GM18508 (cell line): Measurements from ENCODE around the gene MS4A12.
"Not testable (repeated sequence)": the region's sequence is repeated elsewhere in the genome, so short reads cannot be mapped to it uniquely, and the experiment has no call there.

Source experiments
- ATAC-seq: cut with Tn5 transposase; IDR thresholded peaks from one replicate; pipeline ENCODE4 v1.9.1; 2021; ENCODE audit warnings: moderate number of reproducible peaks; ENCODE audit not compliant: insufficient read depth, unreplicated experiment

The MS4A12 gene

GRCh38 chr11:60492488-60493009 is at the start of gene MS4A12:
Gene MS4A12 (plus strand): TSS chr11:60492778. CDS start chr11:60497319, 4,541 bp downstream.
- ATAC-seq = no peak

DNA sequence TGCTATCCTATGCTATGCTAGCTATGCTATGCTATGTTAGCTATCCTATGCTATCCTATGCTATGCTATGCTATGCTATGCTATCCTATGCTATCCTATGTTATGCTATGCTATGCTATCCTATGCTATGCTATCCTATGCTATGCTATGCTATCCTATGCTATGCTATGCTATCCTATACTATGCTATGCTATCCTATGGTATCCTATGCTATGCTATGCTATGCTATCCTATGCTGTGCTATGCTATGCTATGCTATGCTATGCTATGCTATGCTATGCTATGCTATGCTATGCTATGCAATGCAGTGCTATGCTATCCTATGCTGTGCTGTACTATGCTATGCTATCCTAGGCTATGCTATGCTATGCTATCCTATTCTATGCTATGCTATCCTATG is 45.5 kb upstream of the MS4A12 start:
- no peak for ATAC-seq

- no peak for ATAC-seq
Observed at GRCh38 chr11:60447846-60448245, 44.7 kb upstream of the MS4A12 start.

GRCh38 chr11:60451185-60451584 is 41.4 kb upstream of the MS4A12 start:
- ATAC-seq = not testable (repeated sequence)

GRCh38 chr11:60454212-60454611 is 38.4 kb upstream of the MS4A12 start:
- no peak for ATAC-seq

- peak; percentile 88 for ATAC-seq
Observed at GRCh38 chr11:60455531-60456042, 37.0 kb upstream of the MS4A12 start, which contains the start of gene MS4A1. Gene MS4A1 (plus strand): TSS chr11:60455847. CDS start chr11:60462375, 6,528 bp downstream.

DNA sequence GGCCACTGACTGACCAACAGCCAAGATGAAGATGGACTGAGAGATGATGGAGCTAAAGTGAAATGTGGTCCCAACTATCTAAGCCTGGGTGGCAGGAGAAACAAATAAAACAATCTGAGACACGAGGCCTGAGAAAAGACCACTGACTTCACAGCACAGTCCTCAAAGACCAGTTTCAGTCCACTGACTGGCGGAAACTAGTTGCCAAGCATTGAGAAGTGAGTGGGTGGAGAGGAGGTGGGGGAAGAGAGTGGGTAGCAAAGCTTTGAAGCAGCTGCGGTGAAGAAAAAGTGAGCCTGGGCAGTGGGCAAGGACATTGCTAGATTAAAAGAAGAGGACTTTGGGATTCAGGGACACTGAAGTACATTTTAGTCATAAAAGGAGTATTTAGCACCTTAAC is 35.0 kb upstream of the MS4A12 start:
- ATAC-seq = peak; percentile 33

DNA sequence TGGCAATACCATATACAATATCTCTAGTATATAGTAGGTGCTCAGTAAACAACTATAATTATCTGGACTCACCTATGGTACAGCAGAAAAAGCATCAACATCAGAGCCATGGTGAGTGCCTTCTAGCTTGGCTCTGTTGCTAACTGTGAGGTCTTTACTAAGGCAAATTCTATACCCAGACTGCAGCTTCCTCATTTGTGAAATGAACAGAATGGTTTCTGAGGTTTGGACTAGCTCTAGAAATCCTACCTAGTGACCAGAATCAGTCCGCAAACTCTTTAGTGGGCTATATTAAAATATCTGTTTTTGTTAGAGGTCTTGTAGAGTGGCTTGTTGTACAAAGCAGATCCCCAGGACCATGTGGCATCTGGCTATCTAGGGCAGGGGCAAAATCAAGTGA is 33.2 kb upstream of the MS4A12 start:
- ATAC-seq = no peak

DNA sequence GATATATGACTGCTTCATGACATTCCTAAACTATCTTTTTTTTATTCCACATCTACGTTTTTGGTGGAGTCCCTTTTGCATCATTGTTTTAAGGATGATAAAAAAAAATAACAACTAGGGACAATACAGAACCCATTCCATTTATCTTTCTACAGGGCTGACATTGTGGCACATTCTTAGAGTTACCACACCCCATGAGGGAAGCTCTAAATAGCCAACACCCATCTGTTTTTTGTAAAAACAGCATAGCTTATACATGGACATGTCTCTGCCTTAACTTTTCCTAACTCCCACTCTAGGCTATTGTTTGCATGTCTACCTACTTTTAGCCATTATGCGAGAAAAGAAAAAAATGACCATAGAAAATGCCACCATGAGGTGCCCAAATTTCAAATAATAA is 23.7 kb upstream of the MS4A12 start:
- no peak for ATAC-seq

DNA sequence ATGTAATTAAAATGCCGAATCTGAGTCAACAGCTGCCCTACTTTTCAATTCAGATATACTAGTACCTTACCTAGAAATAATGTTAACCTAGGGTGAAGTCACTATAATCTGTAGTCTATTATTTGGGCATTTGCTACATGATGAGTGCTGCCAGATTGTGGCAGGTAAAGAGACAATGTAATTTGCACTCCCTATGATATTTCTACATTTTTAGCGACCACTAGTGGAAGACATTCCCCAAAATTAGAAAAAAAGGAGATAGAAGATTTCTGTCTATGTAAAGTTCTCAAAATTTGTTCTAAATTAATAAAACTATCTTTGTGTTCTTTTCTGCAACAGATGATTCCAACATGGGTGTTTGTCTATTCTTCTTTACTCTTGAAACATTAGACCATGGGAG is 22.9 kb upstream of the MS4A12 start:
- no peak for ATAC-seq

- ATAC-seq = peak; percentile 75
Observed at GRCh38 chr11:60477035-60477445, 15.5 kb upstream of the MS4A12 start.

GRCh38 chr11:60482361-60482760 is 10.2 kb upstream of the MS4A12 start:
- no peak for ATAC-seq

DNA sequence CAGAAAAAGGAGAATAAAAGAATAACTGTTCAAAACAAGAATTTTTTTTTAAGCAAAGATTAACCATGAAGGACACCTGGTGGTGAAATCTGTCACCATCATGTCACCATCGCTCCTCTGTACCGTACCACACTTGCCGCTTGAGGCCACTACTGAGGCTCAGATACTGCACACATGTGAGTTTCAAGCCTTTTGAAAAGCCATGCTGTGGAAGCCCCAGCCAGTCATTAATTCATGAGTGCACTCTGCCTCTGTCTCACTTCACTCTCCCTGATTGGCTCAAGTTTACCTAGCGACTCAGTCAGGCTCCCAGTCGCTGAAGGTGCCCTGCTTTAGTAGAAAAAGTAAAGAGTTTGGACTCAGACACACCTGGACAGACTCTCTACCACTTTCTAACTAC is 6.6 kb upstream of the MS4A12 start:
- peak; percentile 94 for ATAC-seq

- ATAC-seq = no peak
Observed at GRCh38 chr11:60493454-60493853, 876 bp downstream of the MS4A12 start.

GRCh38 chr11:60498399-60498798 is 5.8 kb downstream of the MS4A12 start:
- no peak for ATAC-seq

- ATAC-seq = no peak
Observed at GRCh38 chr11:60498853-60499252, 6.3 kb downstream of the MS4A12 start.

GRCh38 chr11:60500276-60500910 is 7.8 kb downstream of the MS4A12 start:
- ATAC-seq = no peak

DNA sequence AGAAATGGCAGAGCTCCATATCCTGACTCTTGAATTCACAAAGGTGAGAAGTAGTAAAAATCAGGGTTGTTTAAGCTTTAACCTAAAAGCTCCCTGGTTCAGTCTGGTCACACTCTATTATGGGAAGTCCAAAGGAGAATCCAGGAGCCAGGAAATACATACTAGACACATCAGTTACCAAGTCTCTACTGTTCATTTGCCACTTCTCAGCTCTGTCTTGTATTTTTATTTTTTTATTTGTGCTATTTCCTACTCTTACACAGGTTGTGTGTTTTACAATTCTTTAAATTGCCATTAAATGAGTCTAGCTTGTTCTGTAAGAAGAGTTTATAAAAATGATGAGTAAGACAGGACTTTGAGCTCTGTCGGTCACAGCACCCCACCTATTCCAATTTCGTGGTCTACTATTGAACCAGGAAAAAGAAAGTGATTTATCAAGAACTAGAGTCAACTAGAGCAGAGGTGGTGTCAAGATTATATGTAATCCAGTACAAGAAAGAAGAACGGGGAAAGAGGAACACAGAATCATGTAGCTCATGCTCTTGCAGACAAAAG is 9.7 kb downstream of the MS4A12 start:
- ATAC-seq = no peak

DNA sequence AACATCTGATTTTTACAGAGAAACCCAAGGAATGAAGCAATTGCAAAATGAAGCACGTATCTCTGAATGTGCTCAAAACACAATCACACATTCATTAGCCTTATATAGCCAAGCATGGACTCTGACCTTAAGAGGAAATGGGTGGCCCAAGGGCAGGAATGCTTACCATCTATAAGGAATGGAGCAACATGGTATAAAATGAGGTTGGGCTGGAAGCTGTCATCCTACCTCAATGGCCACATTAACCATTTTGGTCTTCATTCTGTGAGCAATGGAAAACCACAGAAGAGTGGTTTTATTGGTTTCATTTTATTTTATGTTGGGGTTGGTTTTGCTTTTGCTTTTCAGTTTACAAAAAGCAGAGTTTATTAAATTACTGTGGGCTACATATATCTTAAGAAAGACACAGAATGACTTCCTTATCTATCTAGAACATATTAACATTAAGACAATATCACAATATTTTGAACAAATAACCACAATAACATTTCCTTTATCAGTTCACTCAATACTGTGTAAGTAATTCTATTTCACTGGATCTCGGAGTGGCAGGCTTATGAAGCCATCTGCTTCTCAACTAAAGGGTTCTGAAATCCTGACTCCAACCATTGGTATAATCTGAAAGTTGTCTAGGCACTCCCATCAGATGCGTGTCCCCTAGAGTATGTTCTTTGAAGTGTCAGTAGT is 11.8 kb downstream of the MS4A12 start:
- no peak for ATAC-seq

DNA sequence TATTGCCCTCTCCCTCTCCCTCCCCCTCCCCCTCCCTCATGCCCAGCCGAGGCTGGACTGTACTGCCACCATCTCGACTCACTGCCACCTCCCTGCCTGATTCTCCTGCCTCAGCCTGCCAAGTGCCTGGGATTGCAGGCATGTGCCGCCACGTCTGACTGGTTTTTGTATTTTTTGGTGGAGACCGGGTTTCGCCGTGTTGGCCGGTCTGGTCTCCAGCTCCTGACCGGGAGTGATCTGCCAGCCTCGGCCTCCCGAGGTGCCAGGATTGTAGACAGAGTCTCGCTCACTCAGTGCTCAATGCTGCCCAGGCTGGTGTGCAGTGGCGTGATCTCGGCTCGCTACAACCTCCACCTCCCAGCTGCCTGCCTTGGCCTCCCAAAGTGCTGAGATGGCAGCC is 17.0 kb downstream of the MS4A12 start:
- ATAC-seq = not testable (repeated sequence)

DNA sequence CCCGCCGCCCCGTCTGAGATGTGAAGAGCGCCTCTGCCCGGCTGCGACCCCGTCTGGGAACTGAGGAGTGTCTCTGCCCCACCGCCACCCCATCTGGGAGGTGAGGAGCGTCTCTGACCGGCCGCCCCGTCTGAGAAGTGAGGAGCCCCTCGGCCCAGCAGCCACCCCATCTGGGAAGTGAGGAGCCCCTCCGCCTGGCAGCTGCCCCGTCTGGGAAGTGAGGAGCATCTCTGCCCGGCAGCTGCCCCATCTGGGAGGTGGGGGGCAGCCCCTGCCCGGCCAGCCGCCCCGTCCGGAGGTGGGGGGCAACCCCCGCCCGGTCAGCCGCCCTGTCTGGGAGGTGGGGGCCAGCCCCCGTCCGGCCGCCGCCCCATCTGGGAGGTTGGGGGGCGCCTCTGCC is 17.6 kb downstream of the MS4A12 start:
- ATAC-seq = not testable (repeated sequence)
